WTC11 (cell line): ENCODE results near the gene RNF152. TPM values are rescaled to one million over a fixed set of nuclear protein-coding genes. Genes with fewer than 3 reads are reported as not detected.

Source experiments
- ATAC-seq: fragments of 200-7000 bp; cut with Tn5 transposase; 2 replicates; pipeline ENCODE4 v1.10.0; 2021; ENCODE audit warnings: mild to moderate bottlenecking, moderate library complexity
- CTCF ChIA-PET: fragments of 300-600 bp; sonication (Branson Sonifier 250); formaldehyde crosslinking; loops from one replicate; lab custom pipeline; 2021; ENCODE audit warnings: antibody characterized with exemption; lab: Charles Lee
- POLR2A ChIA-PET: fragments of 350-600 bp; sonication (Branson Sonifier 250); formaldehyde crosslinking; loops from one replicate; lab custom pipeline; 2021; ENCODE audit warnings: antibody characterized with exemption; lab: Charles Lee
- DNase-seq: peaks from one replicate; pipeline ENCODE4 v3.0.0; 2021; ENCODE audit warnings: low spot score
- H3K27ac Mint-ChIP-seq: 2 replicates; pipeline ENCODE4 v1.8.0; 2021; ENCODE audit warnings: mixed read lengths
- H3K27me3 Mint-ChIP-seq: 2 replicates; pipeline ENCODE4 v1.8.0; 2021; ENCODE audit warnings: low read depth, mild to moderate bottlenecking, moderate library complexity, mixed read lengths
- H3K36me3 Mint-ChIP-seq: 2 replicates; pipeline ENCODE4 v1.8.0; 2021; ENCODE audit warnings: mixed read lengths
- H3K4me1 Mint-ChIP-seq: 2 replicates; pipeline ENCODE4 v1.8.0; 2022; ENCODE audit warnings: mixed read lengths
- H3K4me3 Mint-ChIP-seq: 2 replicates; pipeline ENCODE4 v1.8.0; 2021; ENCODE audit warnings: mild to moderate bottlenecking, moderate library complexity, mixed read lengths
- H3K9me3 Mint-ChIP-seq: 2 replicates; pipeline ENCODE4 v1.8.0; 2021; ENCODE audit warnings: mixed read lengths
- ATF1 ChIP-seq: sonication (generic); formaldehyde crosslinking; IDR thresholded peaks from 2 replicates; pipeline ENCODE4 v1.8.1; 2023; ENCODE audit warnings: mild to moderate bottlenecking, moderate library complexity, missing genetic modification reagents
- CREB1 ChIP-seq: sonication (generic); formaldehyde crosslinking; IDR thresholded peaks from 2 replicates; pipeline ENCODE4 v1.8.0; 2023; ENCODE audit warnings: mild to moderate bottlenecking, missing genetic modification reagents
- CREM ChIP-seq: sonication (generic); formaldehyde crosslinking; IDR thresholded peaks from 2 replicates; pipeline ENCODE4 v1.8.1; 2022; ENCODE audit warnings: mild to moderate bottlenecking, missing genetic modification reagents, moderate library complexity
- ELF4 ChIP-seq: sonication (generic); formaldehyde crosslinking; IDR thresholded peaks from 2 replicates; pipeline ENCODE4 v1.8.1; 2022; ENCODE audit warnings: low read depth, mild to moderate bottlenecking, moderate library complexity, missing genetic modification reagents
- ETV6 ChIP-seq: sonication (generic); formaldehyde crosslinking; IDR thresholded peaks from 2 replicates; pipeline ENCODE4 v1.8.1; 2022; ENCODE audit warnings: mild to moderate bottlenecking, missing genetic modification reagents
- FOXJ3 ChIP-seq: sonication (generic); formaldehyde crosslinking; IDR thresholded peaks from 2 replicates; pipeline ENCODE4 v1.9.0; 2021; ENCODE audit warnings: missing genetic modification reagents, mild to moderate bottlenecking, borderline replicate concordance
- FOXK1 ChIP-seq: sonication (generic); formaldehyde crosslinking; IDR thresholded peaks from 2 replicates; pipeline ENCODE4 v1.8.0; 2022; ENCODE audit warnings: mild to moderate bottlenecking, moderate library complexity, missing genetic modification reagents
- FOXP1 ChIP-seq: sonication (generic); formaldehyde crosslinking; IDR thresholded peaks from 2 replicates; pipeline ENCODE4 v1.8.0; 2022; ENCODE audit warnings: missing genetic modification reagents, mild to moderate bottlenecking, moderate library complexity, borderline replicate concordance
- HMGA2 ChIP-seq: fragments of 250-450 bp; sonication (Bioruptor Pico); IDR thresholded peaks from 2 replicates; pipeline ENCODE4 v1.4.0; 2021; ENCODE audit warnings: mild to moderate bottlenecking, moderate library complexity
- RELA ChIP-seq: sonication (generic); formaldehyde crosslinking; IDR thresholded peaks from 2 replicates; pipeline ENCODE4 v1.8.1; 2022; ENCODE audit warnings: missing genetic modification reagents, mild to moderate bottlenecking, borderline replicate concordance
- RORB ChIP-seq: fragments of 250-450 bp; sonication (Bioruptor Pico); IDR thresholded peaks from 2 replicates; pipeline ENCODE4 v1.9.0; 2021; ENCODE audit warnings: mild to moderate bottlenecking
- SP1 ChIP-seq: sonication (generic); formaldehyde crosslinking; conservative IDR thresholded peaks from 2 replicates; pipeline ENCODE4 v1.8.1; 2022; ENCODE audit warnings: missing genetic modification reagents
- TEAD1 ChIP-seq: sonication (generic); formaldehyde crosslinking; IDR thresholded peaks from 2 replicates; pipeline ENCODE4 v1.8.0; 2022; ENCODE audit warnings: mild to moderate bottlenecking, missing genetic modification reagents
- ZBTB21 ChIP-seq: sonication (generic); formaldehyde crosslinking; IDR thresholded peaks from 2 replicates; pipeline ENCODE4 v1.8.1; 2023; ENCODE audit warnings: mild to moderate bottlenecking, missing genetic modification reagents, borderline replicate concordance
- ZNF219 ChIP-seq: sonication (generic); formaldehyde crosslinking; IDR thresholded peaks from 2 replicates; pipeline ENCODE4 v1.8.0; 2023; ENCODE audit warnings: missing genetic modification reagents, mild to moderate bottlenecking, borderline replicate concordance
- ZNF423 ChIP-seq: fragments of 250-450 bp; sonication (Bioruptor Pico); IDR thresholded peaks from 2 replicates; pipeline ENCODE4 v2.1.2; 2022; ENCODE audit warnings: mild to moderate bottlenecking, moderate library complexity
- total RNA-seq: library from RNA; stranded (reverse); gene quantifications from 3 replicates; pipeline ENCODE4 v1.2.3, GENCODE V29; 2021
- TF ChIP-seq, protein P1 (sequence below): fragments of 250-450 bp; sonication (Bioruptor Pico); IDR thresholded peaks from 2 replicates; pipeline ENCODE4 v1.8.0; 2021; ENCODE audit warnings: mild to moderate bottlenecking
- TF ChIP-seq, protein P2 (sequence below): fragments of 250-450 bp; sonication (Bioruptor Pico); IDR thresholded peaks from 2 replicates; pipeline ENCODE4 v1.9.0; 2021; ENCODE audit warnings: mild to moderate bottlenecking
- TF ChIP-seq, protein P3 (sequence below): sonication (generic); formaldehyde crosslinking; conservative IDR thresholded peaks from 2 replicates; pipeline ENCODE4 v1.8.1; 2023; ENCODE audit warnings: mild to moderate bottlenecking, low read depth, missing genetic modification reagents, moderate library complexity
- TF ChIP-seq, protein P4 (sequence below): sonication (generic); formaldehyde crosslinking; IDR thresholded peaks from 2 replicates; pipeline ENCODE4 v1.8.0; 2022; ENCODE audit warnings: mild to moderate bottlenecking, missing genetic modification reagents
- TF ChIP-seq, protein P5 (sequence below): sonication (generic); formaldehyde crosslinking; IDR thresholded peaks from 2 replicates; pipeline ENCODE4 v1.8.1; 2022; ENCODE audit warnings: missing genetic modification reagents, borderline replicate concordance

Gene RNF152
- total RNA-seq, 1 experiment from 2014 or later = 3.7 TPM

DNA sequence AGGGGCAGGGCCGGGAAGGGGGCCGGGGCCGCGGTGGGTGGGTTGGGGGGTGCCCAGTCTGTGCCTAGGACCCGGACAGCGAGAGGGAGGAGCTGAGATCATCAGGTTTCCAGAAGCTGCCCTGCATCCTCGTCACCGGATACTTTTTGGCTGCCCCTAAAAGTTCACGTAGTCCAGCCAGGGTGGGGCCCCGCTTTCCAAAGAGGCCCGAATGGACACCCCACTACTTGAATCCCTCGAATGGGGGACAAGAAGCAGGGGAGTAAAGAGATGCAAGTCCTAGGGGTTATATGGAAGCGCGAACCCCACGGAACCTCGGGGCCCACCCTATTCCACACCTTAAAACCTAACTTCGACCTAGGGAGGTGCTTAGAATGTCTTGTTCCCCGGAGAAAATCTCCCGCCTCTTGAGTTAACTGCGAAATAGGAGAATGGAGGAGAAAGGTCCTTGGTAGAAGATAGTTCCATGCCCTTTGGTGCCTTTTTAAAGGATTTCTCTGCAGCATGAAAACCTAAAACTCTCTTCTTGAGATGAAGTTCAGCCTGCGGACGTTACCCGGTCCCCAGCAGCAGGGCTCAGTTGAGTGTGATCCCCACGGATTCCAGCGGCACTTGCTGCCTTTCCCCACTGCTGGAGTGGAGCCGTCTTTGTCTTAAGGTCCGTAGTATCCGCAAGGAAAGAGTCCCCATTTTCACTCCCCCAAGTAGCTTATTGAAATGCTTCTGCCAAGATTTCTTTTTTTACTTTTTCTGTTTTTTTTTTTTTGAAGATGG, 2.1 kb upstream of the RNF152 start:
- H3K36me3 Mint-ChIP-seq = peaks cover 3% of the 10 kb centered on the region; the same call in 1 of the 2 replicates

DNA sequence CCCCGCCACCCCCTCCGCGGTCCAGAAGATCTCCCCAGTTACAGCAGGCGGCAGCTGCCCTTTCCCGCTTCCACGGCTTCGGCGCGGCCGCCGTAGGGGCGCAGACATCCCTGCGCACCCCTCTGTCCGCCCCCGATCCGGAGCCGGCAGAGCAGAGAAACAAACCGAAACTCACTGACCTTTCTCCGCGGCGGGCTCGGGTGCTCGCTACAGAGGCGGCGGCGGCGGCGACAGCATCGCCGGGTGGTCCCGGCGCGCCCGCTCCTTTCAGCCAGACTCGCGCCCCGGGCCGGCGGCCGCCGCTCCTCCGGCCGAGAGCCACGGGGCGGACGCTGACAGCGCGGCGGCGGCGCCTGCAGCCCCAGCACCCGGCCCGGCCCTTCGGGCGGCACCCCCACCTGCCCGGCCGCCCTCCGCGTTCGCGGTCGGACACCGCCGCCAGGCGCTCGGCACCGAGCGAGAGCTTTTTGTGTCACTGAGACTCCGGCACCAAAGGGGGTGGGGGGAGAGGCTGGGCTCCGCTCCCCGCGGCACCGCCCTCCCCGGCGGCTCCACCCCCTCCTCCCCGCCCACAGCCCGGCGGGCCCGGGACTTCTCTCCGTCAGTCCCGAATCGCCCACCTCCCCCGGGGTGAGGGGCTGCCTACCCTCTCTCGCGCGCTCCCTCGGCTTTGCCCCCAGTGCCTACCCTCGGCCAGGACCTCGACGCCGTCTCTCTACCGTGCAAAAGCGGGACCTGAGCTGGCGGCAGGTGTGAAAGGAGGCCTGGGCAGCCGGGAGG, 1.4 kb upstream of the RNF152 start:
- ChIA-PET POLR2A (interaction anchor here (1.2 kb wide), 1 partner anchor 19 kb away, joined by 4 read pairs; no protein-coding TSS in a partner anchor), CTCF (interaction anchor here (0.8 to 2.2 kb wide), 5 partner anchors 8 to 312 kb away, joined by 3 to 12 read pairs (median 4); no protein-coding TSS in a partner anchor)
- DNase-seq (peak; percentile 82), ATAC-seq (peak; percentile 70)
- peaks cover 23% of the 10 kb centered on the region for H3K4me1 Mint-ChIP-seq
- H3K4me3 Mint-ChIP-seq = peak overlapping the region; percentile 68
- TF ChIP-seq FOXJ3 (CRISPR knock-in tag) = no peak
- peak; percentile 49; the same call in 1 of the 2 replicates for TF ChIP-seq SP1 (CRISPR knock-in tag)
- TF ChIP-seq ZNF423 (CRISPR knock-in tag) = peak; percentile 39; the same call in 1 of the 2 replicates
- TF ChIP-seq, protein P1, sequence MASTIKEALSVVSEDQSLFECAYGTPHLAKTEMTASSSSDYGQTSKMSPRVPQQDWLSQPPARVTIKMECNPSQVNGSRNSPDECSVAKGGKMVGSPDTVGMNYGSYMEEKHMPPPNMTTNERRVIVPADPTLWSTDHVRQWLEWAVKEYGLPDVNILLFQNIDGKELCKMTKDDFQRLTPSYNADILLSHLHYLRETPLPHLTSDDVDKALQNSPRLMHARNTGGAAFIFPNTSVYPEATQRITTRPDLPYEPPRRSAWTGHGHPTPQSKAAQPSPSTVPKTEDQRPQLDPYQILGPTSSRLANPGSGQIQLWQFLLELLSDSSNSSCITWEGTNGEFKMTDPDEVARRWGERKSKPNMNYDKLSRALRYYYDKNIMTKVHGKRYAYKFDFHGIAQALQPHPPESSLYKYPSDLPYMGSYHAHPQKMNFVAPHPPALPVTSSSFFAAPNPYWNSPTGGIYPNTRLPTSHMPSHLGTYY (CRISPR knock-in tag) = no peak
- H3K27me3 Mint-ChIP-seq = peaks cover 58% of the 10 kb centered on the region
- peaks cover 3% of the 10 kb centered on the region; the same call in 1 of the 2 replicates for H3K36me3 Mint-ChIP-seq
- H3K9me3 Mint-ChIP-seq = no peaks in the 10 kb centered on the region
- H3K27ac Mint-ChIP-seq = no peak overlapping the region

More for the DNA sequence above, 2.1 kb upstream of the RNF152 start:
- CTCF ChIA-PET = interaction anchor here (0.6 to 2.2 kb wide), 5 partner anchors 10 to 390 kb away, joined by 3 to 12 read pairs (median 4); no protein-coding TSS in a partner anchor
- peak overlapping the region; percentile 61 for H3K4me3 Mint-ChIP-seq
- POLR2A ChIA-PET = no interaction called here
- peaks cover 58% of the 10 kb centered on the region for H3K27me3 Mint-ChIP-seq
- TF ChIP-seq CREM (CRISPR knock-in tag) = no peak
- no peak for TF ChIP-seq ELF4
- no peak for TF ChIP-seq RELA (CRISPR knock-in tag)
- TF ChIP-seq ZBTB21 (CRISPR knock-in tag) = no peak
- TF ChIP-seq FOXP1 (CRISPR knock-in tag) = no peak
- TF ChIP-seq TEAD1 (CRISPR knock-in tag) = no peak
- TF ChIP-seq RORB (CRISPR knock-in tag) = no peak
- ATAC-seq = no peak; the same call in 1 of the 2 replicates
- peaks cover 20% of the 10 kb centered on the region for H3K4me1 Mint-ChIP-seq
- no peak for DNase-seq
- no peak overlapping the region for H3K27ac Mint-ChIP-seq
- H3K9me3 Mint-ChIP-seq = no peaks in the 10 kb centered on the region

DNA sequence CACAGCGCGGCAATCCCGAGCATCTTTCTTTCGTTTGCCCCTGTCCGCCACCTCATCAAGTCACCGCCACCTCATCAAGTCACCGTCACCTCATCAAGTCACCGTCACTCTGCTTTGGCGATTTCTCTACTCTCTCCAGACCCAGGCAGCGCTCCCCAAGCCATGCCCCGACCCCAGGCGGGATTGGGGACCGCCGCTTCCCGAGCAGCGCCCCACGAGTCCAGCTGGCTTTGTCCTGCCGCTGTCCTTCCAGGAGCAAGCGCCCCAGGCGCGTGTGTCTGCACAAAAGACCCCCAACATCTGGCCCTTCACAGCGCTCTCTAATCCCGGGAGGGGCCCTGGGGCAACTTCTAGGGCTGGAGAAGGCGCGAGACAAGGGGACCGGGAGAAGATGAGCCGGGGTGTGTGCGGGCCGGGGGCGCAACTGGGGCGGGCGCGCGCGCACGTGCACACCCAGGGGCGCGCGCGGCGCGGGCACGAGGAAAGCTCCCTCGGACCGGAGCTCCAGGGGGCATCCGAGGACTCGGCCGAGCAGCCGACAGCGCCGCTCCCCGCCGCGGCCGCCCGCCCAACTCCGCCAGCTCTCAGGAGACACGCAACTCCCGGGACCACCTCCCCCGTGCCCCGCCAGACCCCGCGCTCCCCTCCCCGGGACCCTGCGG, 633 bp upstream of the RNF152 start:
- CTCF ChIA-PET = interaction anchor here (0.8 to 2.2 kb wide), 5 partner anchors 9 to 311 kb away, joined by 3 to 12 read pairs (median 4); no protein-coding TSS in a partner anchor
- H3K36me3 Mint-ChIP-seq = peaks cover 3% of the 10 kb centered on the region; the same call in 1 of the 2 replicates
- POLR2A ChIA-PET = interaction anchor here (1.2 kb wide), 1 partner anchor 18 kb away, joined by 4 read pairs; no protein-coding TSS in a partner anchor
- no peak overlapping the region for H3K27ac Mint-ChIP-seq
- DNase-seq = peak; percentile 48
- H3K27me3 Mint-ChIP-seq = peaks cover 58% of the 10 kb centered on the region
- peak overlapping the region; percentile 80 for H3K4me3 Mint-ChIP-seq
- peak; percentile 9 for ATAC-seq
- peaks cover 23% of the 10 kb centered on the region for H3K4me1 Mint-ChIP-seq
- no peaks in the 10 kb centered on the region for H3K9me3 Mint-ChIP-seq
- TF ChIP-seq RORB (CRISPR knock-in tag) (no peak), ZNF219 (no peak), FOXK1 (CRISPR knock-in tag) (0 out of 2 replicates have a peak, but pooled peaks have one; percentile 17), CREB1 (CRISPR knock-in tag) (no peak), ATF1 (CRISPR knock-in tag) (no peak), ETV6 (CRISPR knock-in tag) (0 out of 2 replicates have a peak, but pooled peaks have one; percentile 9), SP1 (CRISPR knock-in tag) (no peak), HMGA2 (no peak)
- TF ChIP-seq, protein P2, sequence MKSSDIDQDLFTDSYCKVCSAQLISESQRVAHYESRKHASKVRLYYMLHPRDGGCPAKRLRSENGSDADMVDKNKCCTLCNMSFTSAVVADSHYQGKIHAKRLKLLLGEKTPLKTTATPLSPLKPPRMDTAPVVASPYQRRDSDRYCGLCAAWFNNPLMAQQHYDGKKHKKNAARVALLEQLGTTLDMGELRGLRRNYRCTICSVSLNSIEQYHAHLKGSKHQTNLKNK (CRISPR knock-in tag) = no peak
- TF ChIP-seq, protein P3, sequence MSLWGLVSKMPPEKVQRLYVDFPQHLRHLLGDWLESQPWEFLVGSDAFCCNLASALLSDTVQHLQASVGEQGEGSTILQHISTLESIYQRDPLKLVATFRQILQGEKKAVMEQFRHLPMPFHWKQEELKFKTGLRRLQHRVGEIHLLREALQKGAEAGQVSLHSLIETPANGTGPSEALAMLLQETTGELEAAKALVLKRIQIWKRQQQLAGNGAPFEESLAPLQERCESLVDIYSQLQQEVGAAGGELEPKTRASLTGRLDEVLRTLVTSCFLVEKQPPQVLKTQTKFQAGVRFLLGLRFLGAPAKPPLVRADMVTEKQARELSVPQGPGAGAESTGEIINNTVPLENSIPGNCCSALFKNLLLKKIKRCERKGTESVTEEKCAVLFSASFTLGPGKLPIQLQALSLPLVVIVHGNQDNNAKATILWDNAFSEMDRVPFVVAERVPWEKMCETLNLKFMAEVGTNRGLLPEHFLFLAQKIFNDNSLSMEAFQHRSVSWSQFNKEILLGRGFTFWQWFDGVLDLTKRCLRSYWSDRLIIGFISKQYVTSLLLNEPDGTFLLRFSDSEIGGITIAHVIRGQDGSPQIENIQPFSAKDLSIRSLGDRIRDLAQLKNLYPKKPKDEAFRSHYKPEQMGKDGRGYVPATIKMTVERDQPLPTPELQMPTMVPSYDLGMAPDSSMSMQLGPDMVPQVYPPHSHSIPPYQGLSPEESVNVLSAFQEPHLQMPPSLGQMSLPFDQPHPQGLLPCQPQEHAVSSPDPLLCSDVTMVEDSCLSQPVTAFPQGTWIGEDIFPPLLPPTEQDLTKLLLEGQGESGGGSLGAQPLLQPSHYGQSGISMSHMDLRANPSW (CRISPR knock-in tag) = no peak
- TF ChIP-seq, protein P4, sequence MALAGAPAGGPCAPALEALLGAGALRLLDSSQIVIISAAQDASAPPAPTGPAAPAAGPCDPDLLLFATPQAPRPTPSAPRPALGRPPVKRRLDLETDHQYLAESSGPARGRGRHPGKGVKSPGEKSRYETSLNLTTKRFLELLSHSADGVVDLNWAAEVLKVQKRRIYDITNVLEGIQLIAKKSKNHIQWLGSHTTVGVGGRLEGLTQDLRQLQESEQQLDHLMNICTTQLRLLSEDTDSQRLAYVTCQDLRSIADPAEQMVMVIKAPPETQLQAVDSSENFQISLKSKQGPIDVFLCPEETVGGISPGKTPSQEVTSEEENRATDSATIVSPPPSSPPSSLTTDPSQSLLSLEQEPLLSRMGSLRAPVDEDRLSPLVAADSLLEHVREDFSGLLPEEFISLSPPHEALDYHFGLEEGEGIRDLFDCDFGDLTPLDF (CRISPR knock-in tag) = no peak
- TF ChIP-seq, protein P5, sequence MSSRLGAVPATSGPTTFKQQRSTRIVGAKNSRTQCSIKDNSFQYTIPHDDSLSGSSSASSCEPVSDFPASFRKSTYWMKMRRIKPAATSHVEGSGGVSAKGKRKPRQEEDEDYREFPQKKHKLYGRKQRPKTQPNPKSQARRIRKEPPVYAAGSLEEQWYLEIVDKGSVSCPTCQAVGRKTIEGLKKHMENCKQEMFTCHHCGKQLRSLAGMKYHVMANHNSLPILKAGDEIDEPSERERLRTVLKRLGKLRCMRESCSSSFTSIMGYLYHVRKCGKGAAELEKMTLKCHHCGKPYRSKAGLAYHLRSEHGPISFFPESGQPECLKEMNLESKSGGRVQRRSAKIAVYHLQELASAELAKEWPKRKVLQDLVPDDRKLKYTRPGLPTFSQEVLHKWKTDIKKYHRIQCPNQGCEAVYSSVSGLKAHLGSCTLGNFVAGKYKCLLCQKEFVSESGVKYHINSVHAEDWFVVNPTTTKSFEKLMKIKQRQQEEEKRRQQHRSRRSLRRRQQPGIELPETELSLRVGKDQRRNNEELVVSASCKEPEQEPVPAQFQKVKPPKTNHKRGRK = no peak
